PC-3 (cell line): ENCODE results near the gene ZBTB7C.

Experiments used
- EZH2 ChIP-seq: fragments of 300-600 bp; sonication (generic); IDR thresholded peaks from one replicate; pipeline ENCODE4 v1.6.1; 2017; ENCODE audit warnings: antibody characterized with exemption, mild to moderate bottlenecking, low read length; ENCODE audit not compliant: unreplicated experiment
- EZH2phosphoT487 ChIP-seq: fragments of 300-600 bp; sonication (generic); IDR thresholded peaks from 2 replicates; pipeline ENCODE4 v1.6.1; 2018; ENCODE audit warnings: mild to moderate bottlenecking, antibody characterized with exemption, low read length, borderline replicate concordance
- TF ChIP-seq, protein P1 (sequence below): fragments of 300-600 bp; sonication (generic); conservative IDR thresholded peaks from 2 replicates; pipeline ENCODE4 v1.5.1; 2017; ENCODE audit warnings: antibody characterized with exemption, low read depth, mild to moderate bottlenecking, low read length

DNA sequence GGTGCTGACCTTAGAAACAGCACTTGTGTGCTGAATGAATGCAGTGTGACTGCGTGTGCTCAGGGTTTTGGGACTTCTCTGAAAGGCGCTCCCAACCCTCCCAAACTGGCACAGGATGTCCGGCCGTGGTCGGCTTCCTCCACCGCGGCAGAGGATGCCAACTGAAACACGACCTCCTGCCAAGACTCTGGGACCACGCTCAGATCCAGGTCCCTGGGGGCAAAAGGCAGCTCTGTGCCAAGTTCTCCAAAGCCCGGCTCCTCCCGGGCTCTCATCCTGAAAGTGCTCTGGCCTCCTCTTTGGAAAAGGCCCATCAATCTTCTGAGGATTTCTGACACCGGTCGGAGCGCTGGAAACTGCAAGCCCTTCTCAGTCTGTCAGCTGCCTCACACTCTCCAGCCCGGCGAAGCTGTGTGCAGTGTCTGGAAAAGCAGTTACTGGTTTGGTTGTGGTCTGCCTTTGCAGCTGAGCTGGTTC, 32.3 kb upstream of the ZBTB7C start:
- TF ChIP-seq, protein P1, sequence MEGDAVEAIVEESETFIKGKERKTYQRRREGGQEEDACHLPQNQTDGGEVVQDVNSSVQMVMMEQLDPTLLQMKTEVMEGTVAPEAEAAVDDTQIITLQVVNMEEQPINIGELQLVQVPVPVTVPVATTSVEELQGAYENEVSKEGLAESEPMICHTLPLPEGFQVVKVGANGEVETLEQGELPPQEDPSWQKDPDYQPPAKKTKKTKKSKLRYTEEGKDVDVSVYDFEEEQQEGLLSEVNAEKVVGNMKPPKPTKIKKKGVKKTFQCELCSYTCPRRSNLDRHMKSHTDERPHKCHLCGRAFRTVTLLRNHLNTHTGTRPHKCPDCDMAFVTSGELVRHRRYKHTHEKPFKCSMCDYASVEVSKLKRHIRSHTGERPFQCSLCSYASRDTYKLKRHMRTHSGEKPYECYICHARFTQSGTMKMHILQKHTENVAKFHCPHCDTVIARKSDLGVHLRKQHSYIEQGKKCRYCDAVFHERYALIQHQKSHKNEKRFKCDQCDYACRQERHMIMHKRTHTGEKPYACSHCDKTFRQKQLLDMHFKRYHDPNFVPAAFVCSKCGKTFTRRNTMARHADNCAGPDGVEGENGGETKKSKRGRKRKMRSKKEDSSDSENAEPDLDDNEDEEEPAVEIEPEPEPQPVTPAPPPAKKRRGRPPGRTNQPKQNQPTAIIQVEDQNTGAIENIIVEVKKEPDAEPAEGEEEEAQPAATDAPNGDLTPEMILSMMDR: no peak
- no peak for TF ChIP-seq EZH2
- no peak for TF ChIP-seq EZH2phosphoT487
